ENCODE measurements around the gene IL11RA. TPM values are rescaled to one million over a fixed set of nuclear protein-coding genes. Genes with fewer than 3 reads are reported as not detected.

IL11RA gene
- 51.7 TPM for total RNA-seq
- long read RNA-seq, transcript IL11RA-202 (13 exons, 1,700 nt), result major isoform, 67 of 112 reads
- long read RNA-seq, partial matches to known transcripts, result 20 of 112 reads
- long read RNA-seq, other reads (novel, unspliced or antisense), result 24 of 112 reads

GRCh38 chr9:34651876-34652601 is at the start of gene IL11RA:
TSS of gene IL11RA (plus strand) at chr9:34652185. CDS start at chr9:34655218, 3,033 bp downstream.
- intact Hi-C loops (cut with micrococcal nuclease), result no loop called here
- ATAC-seq (peak; percentile 82), DNase-seq (peak; percentile 93)

GRCh38 chr9:34603610-34604231 is 48.3 kb upstream of the IL11RA start:
- DNase-seq (peak; percentile 90), ATAC-seq (peak; percentile 91)
- intact Hi-C loops (cut with micrococcal nuclease), result loop anchor here (10.0 kb wide), 1 partner anchor 269 kb away; no protein-coding TSS in a partner anchor

- DNase-seq (no peak), ATAC-seq (no peak)
- intact Hi-C loops (cut with micrococcal nuclease), result loop anchor here (10.0 kb wide), 1 partner anchor 271 kb away; no protein-coding TSS in a partner anchor
Observed at GRCh38 chr9:34606190-34606589, 45.8 kb upstream of the IL11RA start.

GRCh38 chr9:34606905-34607304 is 45.1 kb upstream of the IL11RA start:
- no peak for ATAC-seq
- intact Hi-C loops (cut with micrococcal nuclease), result loop anchor here (10.0 kb wide), 1 partner anchor 272 kb away; no protein-coding TSS in a partner anchor

GRCh38 chr9:34607331-34607730 is 44.7 kb upstream of the IL11RA start:
- DNase-seq (no peak), ATAC-seq (no peak)
- intact Hi-C loops (cut with micrococcal nuclease), result loop anchor here (10.0 kb wide), 1 partner anchor 273 kb away; no protein-coding TSS in a partner anchor

More at GRCh38 chr9:34606905-34607304, 45.1 kb upstream of the IL11RA start:
- DNase-seq, result no peak

- ATAC-seq (peak; percentile 34), DNase-seq (peak; percentile 54)
- intact Hi-C loops (cut with micrococcal nuclease), result no loop called here
Observed at GRCh38 chr9:34610434-34611206, 41.4 kb upstream of the IL11RA start.

GRCh38 chr9:34611251-34611810 is 40.7 kb upstream of the IL11RA start:
- peak; percentile 34 for ATAC-seq

GRCh38 chr9:34611811-34612787 is 39.9 kb upstream of the IL11RA start, which contains the start of gene RPP25L:
TSS of gene RPP25L (minus strand) at chr9:34612097. CDS start at chr9:34611296, 801 bp downstream.
- intact Hi-C loops (cut with micrococcal nuclease), result no loop called here
- DNase-seq (peak; percentile 93), ATAC-seq (peak; percentile 95)

More at GRCh38 chr9:34611251-34611810, 40.7 kb upstream of the IL11RA start:
- intact Hi-C loops (cut with micrococcal nuclease), result no loop called here
- no peak for DNase-seq

GRCh38 chr9:34612788-34613390 is 39.1 kb upstream of the IL11RA start:
- peak; percentile 74 for DNase-seq
- intact Hi-C loops (cut with micrococcal nuclease), result no loop called here
- ATAC-seq, result peak; percentile 71

- intact Hi-C loops (cut with micrococcal nuclease), result no loop called here
- DNase-seq, result no peak
- no peak for ATAC-seq
Observed at GRCh38 chr9:34615132-34615531, 36.9 kb upstream of the IL11RA start.

- ATAC-seq, result peak; percentile 99
- intact Hi-C loops (cut with micrococcal nuclease), result no loop called here
- DNase-seq, result peak; percentile 93
Observed at GRCh38 chr9:34620061-34620994, 31.7 kb upstream of the IL11RA start, which contains the start of gene DCTN3. TSS of gene DCTN3 (minus strand) at chr9:34620495. CDS start at chr9:34620464, 31 bp downstream.

- DNase-seq, result no peak
- intact Hi-C loops (cut with micrococcal nuclease), result no loop called here
- ATAC-seq, result no peak
Observed at GRCh38 chr9:34623374-34624235, 28.4 kb upstream of the IL11RA start.

GRCh38 chr9:34624475-34625185 is 27.4 kb upstream of the IL11RA start:
- intact Hi-C loops (cut with micrococcal nuclease), result no loop called here
- no peak for ATAC-seq
- no peak for DNase-seq

- no peak for DNase-seq
- intact Hi-C loops (cut with micrococcal nuclease), result no loop called here
- ATAC-seq, result no peak
Observed at GRCh38 chr9:34625186-34625486, 26.8 kb upstream of the IL11RA start.
